Nasal cavity respiratory epithelium epithelial cell of viscerocranial mucosa (primary cell): ENCODE results near the gene TUBGCP4. TPM values are rescaled to one million over a fixed set of nuclear protein-coding genes. Genes with fewer than 3 reads are reported as not detected.

Experiments
- total RNA-seq: library from RNA; depleted of rRNA; stranded (reverse); fragments of >200 nt; gene quantifications from 2 replicates; pipeline ENCODE4 v1.2.3, GENCODE V29; 2014

The TUBGCP4 gene
- total RNA-seq: 17.8 and 22.7 TPM in 2 replicates

DNA sequence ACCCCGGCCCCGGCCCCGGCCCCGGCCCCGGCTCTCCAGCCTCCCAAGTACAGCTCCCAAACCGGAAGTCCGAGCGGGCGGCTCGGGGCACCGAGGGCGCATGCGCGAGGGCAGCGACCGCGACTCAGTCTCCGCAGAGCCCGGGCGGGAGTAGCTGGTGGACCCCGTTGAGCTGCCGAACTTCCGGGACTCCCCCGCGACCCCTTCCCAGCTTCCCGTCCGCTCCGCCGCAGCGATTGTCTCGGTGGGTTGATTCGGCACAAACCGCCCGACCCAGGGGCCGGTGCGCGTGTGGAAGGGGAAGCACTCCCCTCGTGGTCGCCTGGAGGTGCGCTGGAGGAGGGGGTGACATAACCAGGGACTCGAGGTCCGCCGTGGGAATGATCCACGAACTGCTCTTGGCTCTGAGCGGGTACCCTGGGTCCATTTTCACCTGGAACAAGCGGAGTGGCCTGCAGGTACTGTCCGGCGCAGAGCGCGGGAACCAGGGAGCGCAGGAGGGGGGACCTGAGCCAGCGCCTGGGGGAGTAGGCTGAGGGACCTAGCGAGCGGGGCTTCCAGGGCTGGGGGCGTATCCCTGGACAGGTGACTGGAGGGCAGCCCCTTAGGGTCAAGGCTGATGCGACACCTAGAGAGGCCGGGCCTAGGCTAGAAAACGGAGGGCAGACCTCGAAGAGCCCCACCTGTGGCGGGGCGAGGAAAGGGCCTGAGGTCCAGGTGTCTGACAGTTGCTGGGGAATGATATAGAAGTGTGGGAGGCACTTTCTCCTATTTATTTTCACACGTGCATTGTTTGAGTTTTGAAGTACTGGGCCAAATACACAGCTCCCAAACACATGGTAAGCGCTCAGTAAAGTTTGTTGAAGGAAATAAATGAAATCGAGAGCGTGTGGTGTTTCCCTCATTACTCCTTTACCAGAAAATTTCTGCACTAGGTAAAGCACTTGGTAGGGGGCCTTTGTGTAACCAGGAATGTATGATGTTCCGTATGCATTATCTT, at the start of gene TUBGCP4, which contains the start of gene ZSCAN29:
Gene TUBGCP4 (plus strand): TSS at position 127 of the 1,000 bp plus-strand sequence. CDS start 254 bp downstream, at position 381.
Gene ZSCAN29 (minus strand): TSS at position 69 of the 1,000 bp plus-strand sequence. CDS start 1,130 bp downstream, outside the sequence.

DNA sequence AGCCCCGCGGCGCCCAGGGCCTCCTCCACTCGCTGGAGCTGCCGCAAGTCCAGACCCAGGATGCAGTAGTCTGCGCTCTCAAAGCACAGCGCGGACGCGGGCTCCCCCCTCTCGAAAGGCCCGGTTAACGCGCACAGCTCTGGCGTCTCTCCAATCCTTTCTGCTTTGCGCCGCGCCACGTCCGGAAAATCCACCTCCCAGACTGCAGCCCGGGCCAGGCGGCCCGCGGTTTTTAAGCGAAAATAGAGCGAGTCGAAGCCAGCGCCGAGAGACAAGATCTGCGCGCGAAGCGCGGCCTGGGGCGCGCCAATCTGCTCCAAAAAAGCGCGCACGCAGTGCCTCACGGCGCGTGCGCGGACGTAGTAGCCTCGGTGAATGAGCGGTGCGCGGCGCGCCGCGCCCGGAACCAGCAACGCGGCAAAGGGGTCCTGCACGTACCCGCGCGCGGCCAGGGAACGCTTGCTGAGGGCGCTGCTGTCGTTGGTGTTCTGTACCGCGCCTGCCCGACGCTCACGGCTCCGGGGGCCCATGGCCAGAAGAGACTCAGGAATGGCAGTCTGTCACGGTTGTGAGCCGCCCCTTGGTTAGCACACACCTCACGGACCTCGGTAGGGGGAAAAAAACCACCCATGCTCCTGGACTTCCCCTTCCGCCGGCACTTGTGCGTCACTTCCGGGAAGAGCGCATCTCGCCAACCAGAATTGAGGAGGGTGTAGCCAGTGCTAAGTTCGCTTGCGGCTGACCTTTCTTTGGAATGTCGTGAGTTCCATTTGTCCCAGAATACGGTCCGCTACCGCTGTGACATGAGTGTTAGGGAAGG, 40.7 kb upstream of the TUBGCP4 start, which contains the start of gene LCMT2:
Gene LCMT2 (minus strand): TSS at position 614 of the 820 bp plus-strand sequence. CDS start 84 bp downstream, at position 530.

Other genes with a start within 250 kb of the TUBGCP4 start
- 18.8 and 21.2 TPM in 2 replicates for gene TMEM62, start 237.5 kb upstream of the TUBGCP4 start, total RNA-seq
- 23.6 and 35.3 TPM in 2 replicates for gene CCNDBP1, start 185.7 kb upstream of the TUBGCP4 start, total RNA-seq
- not detected in 2 replicates for gene EPB42, start 150.1 kb upstream of the TUBGCP4 start, total RNA-seq
- gene TGM5, start 104.2 kb upstream of the TUBGCP4 start, total RNA-seq: 1.0 and 1.5 TPM in 2 replicates
- gene TGM7, start 68.8 kb upstream of the TUBGCP4 start, total RNA-seq: not detected in 2 replicates
- gene LCMT2, start 40.5 kb upstream of the TUBGCP4 start, total RNA-seq: 8.8 and 9.9 TPM in 2 replicates
- gene ZSCAN29, start 58 bp upstream of the TUBGCP4 start, total RNA-seq: 42.4 and 49.6 TPM in 2 replicates
- 31.1 and 74.0 TPM in 2 replicates for gene TP53BP1, start 122.1 kb downstream of the TUBGCP4 start, total RNA-seq
- under 0.01 and 1.9 TPM in 2 replicates for gene MAP1A, start 146.5 kb downstream of the TUBGCP4 start, total RNA-seq
- 53.3 and 101 TPM in 2 replicates for gene PPIP5K1, start 219.1 kb downstream of the TUBGCP4 start, total RNA-seq
- 17.8 and 69.5 TPM in 2 replicates for gene CKMT1B, start 222.9 kb downstream of the TUBGCP4 start, total RNA-seq
- 0.34 and 0.71 TPM in 2 replicates for gene STRC, start 247.7 kb downstream of the TUBGCP4 start, total RNA-seq